Measurements from ENCODE around the gene CLMP.

GRCh38 chr11:123047947-123048293 lies 147.1 kb downstream of the CLMP start:
- TF ChIP-seq CTCF (IDR thresholded peaks at IDR 0.05; ENCODE audit: poor library complexity, severe bottlenecking) (no peak), EP300 (conservative IDR thresholded peaks at IDR 0.05; ENCODE audit: poor library complexity, severe bottlenecking) (no peak), POLR2AphosphoS5 (IDR thresholded peaks at IDR 0.05) (no peak), RAD21 (conservative IDR thresholded peaks at IDR 0.05) (no peak), EZH2 (IDR thresholded peaks at IDR 0.05; ENCODE audit: borderline replicate concordance, insufficient read depth, low read length, poor library complexity, severe bottlenecking) (no peak), MXI1 (conservative IDR thresholded peaks at IDR 0.05; ENCODE audit: poor library complexity, severe bottlenecking) (no peak)
